WTC11 (cell line): Measurements from ENCODE around the gene CEBPB.

Experiments used
- CTCF ChIP-seq: fragments of 200-600 bp; IDR thresholded peaks from 2 replicates; pipeline ENCODE4 v1.8.0; 2022; ENCODE audit warnings: antibody characterized with exemption
- E2F1 ChIP-seq: sonication (generic); formaldehyde crosslinking; IDR thresholded peaks from 2 replicates; pipeline ENCODE4 v1.8.0; 2022; ENCODE audit warnings: mild to moderate bottlenecking, missing genetic modification reagents
- ESRRA ChIP-seq: sonication (generic); formaldehyde crosslinking; IDR thresholded peaks from 2 replicates; pipeline ENCODE4 v1.8.1; 2022; ENCODE audit warnings: mild to moderate bottlenecking, missing genetic modification reagents, borderline replicate concordance
- ETV6 ChIP-seq: sonication (generic); formaldehyde crosslinking; IDR thresholded peaks from 2 replicates; pipeline ENCODE4 v1.8.1; 2022; ENCODE audit warnings: mild to moderate bottlenecking, missing genetic modification reagents
- FOXJ3 ChIP-seq: sonication (generic); formaldehyde crosslinking; IDR thresholded peaks from 2 replicates; pipeline ENCODE4 v1.9.0; 2021; ENCODE audit warnings: missing genetic modification reagents, mild to moderate bottlenecking, borderline replicate concordance
- GTF2I ChIP-seq: fragments of 250-450 bp; sonication (Bioruptor Pico); conservative IDR thresholded peaks from 2 replicates; pipeline ENCODE4 v1.4.0; 2021; ENCODE audit warnings: mild to moderate bottlenecking
- JUN ChIP-seq: sonication (generic); formaldehyde crosslinking; IDR thresholded peaks from 2 replicates; pipeline ENCODE4 v1.8.0; 2023; ENCODE audit warnings: mild to moderate bottlenecking, missing genetic modification reagents
- MLX ChIP-seq: sonication (generic); formaldehyde crosslinking; IDR thresholded peaks from 2 replicates; pipeline ENCODE4 v1.8.1; 2023; ENCODE audit warnings: mild to moderate bottlenecking, missing genetic modification reagents, moderate library complexity
- NR3C1 ChIP-seq: sonication (generic); formaldehyde crosslinking; conservative IDR thresholded peaks from 2 replicates; pipeline ENCODE4 v1.8.1; 2023; ENCODE audit warnings: low read depth, mild to moderate bottlenecking, missing genetic modification reagents
- PREB ChIP-seq: sonication (generic); formaldehyde crosslinking; IDR thresholded peaks from 2 replicates; pipeline ENCODE4 v1.8.1; 2022; ENCODE audit warnings: mild to moderate bottlenecking, missing genetic modification reagents, moderate library complexity, borderline replicate concordance
- USF1 ChIP-seq: sonication (generic); formaldehyde crosslinking; IDR thresholded peaks from 2 replicates; pipeline ENCODE4 v1.8.0; 2022; ENCODE audit warnings: mild to moderate bottlenecking, missing genetic modification reagents
- ZNF232 ChIP-seq: sonication (generic); formaldehyde crosslinking; IDR thresholded peaks from 2 replicates; pipeline ENCODE4 v1.8.0; 2022; ENCODE audit warnings: mild to moderate bottlenecking, missing genetic modification reagents
- ZNF416 ChIP-seq: fragments of 250-450 bp; sonication (Bioruptor Pico); IDR thresholded peaks from 2 replicates; pipeline ENCODE4 v1.9.0; 2021; ENCODE audit warnings: mild to moderate bottlenecking, inconsistent platforms

- TF ChIP-seq CTCF: no peak
- TF ChIP-seq ETV6 (CRISPR knock-in tag): no peak
- TF ChIP-seq NR3C1 (CRISPR knock-in tag): no peak
- TF ChIP-seq E2F1 (CRISPR knock-in tag): no peak
- TF ChIP-seq ZNF232 (CRISPR knock-in tag): no peak
- no peak for TF ChIP-seq ESRRA
- no peak for TF ChIP-seq ZNF416 (CRISPR knock-in tag)
- no peak for TF ChIP-seq PREB (CRISPR knock-in tag)
- no peak for TF ChIP-seq JUN (CRISPR knock-in tag)
- no peak for TF ChIP-seq MLX (CRISPR knock-in tag)
- TF ChIP-seq FOXJ3: no peak
- no peak for TF ChIP-seq USF1 (CRISPR knock-in tag)
- TF ChIP-seq GTF2I (CRISPR knock-in tag): no peak
Observed at GRCh38 chr20:50163570-50164317, 26.9 kb upstream of the CEBPB start.
